Activated CD4-positive, alpha-beta T cell treated with anti-CD3 and anti-CD28 coated beads, Interleukin-2, amount 50 U/mL, for 1 hour (primary cell): ENCODE data around the gene TTLL9.

Experiments used
- DNase-seq: peaks from one replicate; pipeline ENCODE4 v3.0.0-alpha.2; 2020

The TTLL9 gene

GRCh38 chr20:31989030-31989645 is 118.7 kb downstream of the TTLL9 start:
- no peak for DNase-seq

GRCh38 chr20:31990641-31991338 is 120.4 kb downstream of the TTLL9 start:
- no peak for DNase-seq

- no peak for DNase-seq
Observed at GRCh38 chr20:31991339-31991705, 120.9 kb downstream of the TTLL9 start.

DNA sequence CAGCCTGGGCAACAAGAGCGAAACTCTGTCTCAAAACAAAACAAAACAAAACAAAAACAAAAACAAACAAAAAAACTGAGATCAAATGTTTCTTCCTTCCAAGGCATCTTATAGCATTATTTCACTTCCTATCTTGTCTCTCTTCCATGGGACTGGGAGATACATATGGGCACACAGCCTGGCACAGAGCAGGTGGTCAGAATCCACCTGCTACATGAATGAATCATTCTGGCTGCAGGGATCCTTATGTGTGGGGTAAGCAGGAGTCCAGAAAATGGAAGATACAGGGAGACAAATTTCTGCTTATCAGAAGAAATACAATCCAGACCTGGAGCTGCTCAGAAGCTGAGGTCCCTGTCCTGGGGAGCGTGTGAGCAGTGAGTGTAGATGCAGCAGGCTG is 121.7 kb downstream of the TTLL9 start:
- no peak for DNase-seq
